Naive thymus-derived CD4-positive, alpha-beta T cell (primary cell): ENCODE measurements around the gene HELZ. TPM values are rescaled to one million over a fixed set of nuclear protein-coding genes. Genes with fewer than 3 reads are reported as not detected.

Source experiments
- ATAC-seq: fragments of 150-1000 bp; cut with Tn5 transposase; 2 replicates; pipeline ENCODE4 v1.10.0; 2021; ENCODE audit warnings: mild to moderate bottlenecking, moderate library complexity
- CTCF ChIA-PET: fragments of 350-600 bp; sonication (Branson Sonifier 250); formaldehyde crosslinking; loops from one replicate; lab custom pipeline; 2021; ENCODE audit warnings: antibody characterized with exemption; lab: Charles Lee
- POLR2A ChIA-PET: fragments of 350-600 bp; sonication (Branson Sonifier 250); formaldehyde crosslinking; loops from one replicate; lab custom pipeline; 2021; ENCODE audit warnings: antibody characterized with exemption, inconsistent platforms; lab: Charles Lee
- DNase-seq, 9 donors: peaks; one replicate each; pipeline versions ENCODE4 v3.0.0 to v3.0.0-alpha.2; 2020 to 2022; ENCODE audit warnings: mixed read lengths in 1 of 9
- H3K27ac ChIP-seq: one replicate; pipeline ENCODE4 v1.7.0; 2013; ENCODE audit warnings: mild to moderate bottlenecking, low read depth, low read length, moderate library complexity
- H3K27me3 ChIP-seq, 2 donors: one replicate each; pipeline ENCODE4 v1.7.0; 2013; ENCODE audit warnings: low read length in 2 of 2, mild to moderate bottlenecking in 2 of 2, moderate library complexity in 2 of 2; ENCODE audit not compliant: control insufficient read depth in 2 of 2, insufficient read depth in 2 of 2
- H3K36me3 ChIP-seq, 3 experiments: 1 replicate in 2 of 3; 2 replicates in 1 of 3; pipeline ENCODE4 v1.7.0; 2013; ENCODE audit warnings: low read length in 3 of 3, mild to moderate bottlenecking in 3 of 3, moderate library complexity in 1 of 3; ENCODE audit not compliant: insufficient read depth in 3 of 3, control insufficient read depth in 2 of 3
- H3K4me1 ChIP-seq, 2 donors: one replicate each; pipeline ENCODE4 v1.7.0; 2013; ENCODE audit warnings: low read length in 2 of 2, mild to moderate bottlenecking in 2 of 2, moderate library complexity in 1 of 2; ENCODE audit not compliant: control insufficient read depth in 2 of 2, insufficient read depth in 2 of 2
- H3K4me3 ChIP-seq: 2 replicates; pipeline ENCODE4 v1.7.0; 2013; ENCODE audit warnings: mild to moderate bottlenecking, low read length
- H3K9me3 ChIP-seq, 3 experiments: 1 replicate in 2 of 3; 2 replicates in 1 of 3; pipeline ENCODE4 v1.7.0; 2013; ENCODE audit warnings: low read length in 3 of 3; ENCODE audit not compliant: control insufficient read depth in 2 of 3
- H3K27ac Mint-ChIP-seq, 9 donors: one replicate each; pipeline ENCODE4 v1.8.0; 2020 to 2022; ENCODE audit warnings: mixed read lengths in 9 of 9, mild to moderate bottlenecking in 8 of 9, moderate library complexity in 5 of 9, inconsistent platforms in 2 of 9
- H3K27me3 Mint-ChIP-seq, 5 donors: one replicate each; pipeline ENCODE4 v1.8.0; 2021 to 2022; ENCODE audit warnings: mixed read lengths in 5 of 5, mild to moderate bottlenecking in 1 of 5
- H3K36me3 Mint-ChIP-seq, 5 donors: one replicate each; pipeline ENCODE4 v1.8.0; 2020 to 2022; ENCODE audit warnings: mixed read lengths in 5 of 5, mild to moderate bottlenecking in 3 of 5, inconsistent platforms in 1 of 5
- H3K4me1 Mint-ChIP-seq, 7 donors: one replicate each; pipeline ENCODE4 v1.8.0; 2020 to 2022; ENCODE audit warnings: mixed read lengths in 7 of 7, mild to moderate bottlenecking in 3 of 7, inconsistent platforms in 1 of 7
- H3K4me3 Mint-ChIP-seq, 10 donors: one replicate each; pipeline ENCODE4 v1.8.0; 2020 to 2022; ENCODE audit warnings: mild to moderate bottlenecking in 10 of 10, mixed read lengths in 10 of 10, moderate library complexity in 6 of 10, inconsistent platforms in 2 of 10
- H3K9me3 Mint-ChIP-seq, 11 donors: one replicate each; pipeline ENCODE4 v1.8.0; 2020 to 2022; ENCODE audit warnings: mixed read lengths in 11 of 11, mild to moderate bottlenecking in 4 of 11, inconsistent platforms in 1 of 11, moderate library complexity in 1 of 11
- intact Hi-C, 2 donors: fragments of 100-400 bp; cut with micrococcal nuclease; formaldehyde crosslinking; loops; one replicate each; pipeline ENCODE4 v1.15.1; 2023
- polyA plus RNA-seq, 2 donors: library from polyadenylated mRNA; unstranded; fragments of 300-500 nt; fragmentation: Illumina TruSeq; gene quantifications; one replicate each; pipeline ENCODE4 v1.2.3, GENCODE V29; 2021
- total RNA-seq, 6 experiments: library from RNA in 5 of 6; stranded (reverse) in 5 of 6; gene quantifications; 1 replicate in 5 of 6; 2 replicates in 1 of 6; pipeline ENCODE4 v1.2.3 and lab custom pipeline; 2021 to 2026

HELZ gene
- total and polyA plus RNA-seq, 7 experiments from 2014 or later, result 44.8 to 114 (median 83.2) TPM

DNA sequence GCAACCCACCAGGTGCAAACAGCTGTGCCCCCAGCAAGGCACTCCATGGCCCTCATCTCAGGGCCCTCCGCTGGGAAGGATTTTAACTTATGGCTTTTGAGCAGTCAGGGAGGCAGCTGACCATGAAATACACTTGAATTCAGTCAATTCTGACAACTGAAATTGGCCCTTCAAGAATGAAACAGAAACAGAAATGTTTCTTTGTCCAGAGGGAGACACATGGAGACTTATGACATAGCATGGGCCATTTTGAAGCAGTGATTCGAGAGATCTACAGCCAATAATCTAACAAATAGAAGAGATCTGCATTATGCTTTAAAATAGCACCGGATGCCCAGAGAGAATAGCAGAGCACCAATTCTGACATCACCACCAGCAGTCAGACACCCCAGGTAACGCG lies 193.2 kb downstream of the HELZ start:
- H3K27me3 Mint-ChIP-seq, result no peaks in the 10 kb centered on the region
- POLR2A ChIA-PET, result no interaction called here
- H3K27ac Mint-ChIP-seq, result no peak overlapping the region
- no peaks in the 10 kb centered on the region for H3K4me1 Mint-ChIP-seq
- H3K4me3 Mint-ChIP-seq, result no peak overlapping the region
- DNase-seq (no peak), ATAC-seq (no peak)
- peaks cover 4 to 13% (median 9%) of the 10 kb centered on the region in 3 experiments for H3K9me3 ChIP-seq
- H3K9me3 Mint-ChIP-seq, result peaks cover 6 to 29% (median 18%) of the 10 kb centered on the region in 11 donors
- CTCF ChIA-PET, result no interaction called here
- no peaks in the 10 kb centered on the region for H3K4me1 ChIP-seq
- H3K27ac ChIP-seq, result no peak overlapping the region
- peaks cover 2 to 11% (median 4%) of the 10 kb centered on the region in 5 donors for H3K36me3 Mint-ChIP-seq
- intact Hi-C loops, result no loop called here
- no peaks in the 10 kb centered on the region for H3K36me3 ChIP-seq
- H3K4me3 ChIP-seq, result no peak overlapping the region
- H3K27me3 ChIP-seq, result no peaks in the 10 kb centered on the region

DNA sequence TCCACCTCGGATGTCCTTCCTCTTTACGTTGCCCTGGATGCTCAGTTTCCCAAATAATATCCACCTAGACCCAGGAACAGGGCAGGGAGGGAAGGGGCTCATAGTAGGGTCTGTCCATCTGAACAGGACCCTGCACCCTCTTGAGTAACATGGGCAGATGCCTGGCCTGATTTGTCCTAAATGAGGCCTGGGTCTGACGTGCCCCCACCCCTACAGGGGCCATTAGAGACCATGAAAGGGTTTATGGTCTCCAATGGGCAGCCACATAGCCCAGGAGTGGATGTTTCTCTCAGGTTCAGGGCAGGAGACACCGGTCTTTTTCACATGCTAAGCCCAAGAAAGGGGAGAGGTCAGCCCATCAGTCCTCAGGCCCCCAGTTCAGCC lies 193.8 kb downstream of the HELZ start:
- Histone ChIP-seq H3K4me1 (no peaks in the 10 kb centered on the region), H3K9me3 (peaks cover 4 to 13% (median 9%) of the 10 kb centered on the region in 3 experiments), H3K36me3 (no peaks in the 10 kb centered on the region), H3K27me3 (no peaks in the 10 kb centered on the region), H3K27ac (no peak overlapping the region), H3K4me3 (no peak overlapping the region)
- intact Hi-C loops, result no loop called here
- Mint-ChIP-seq H3K36me3 (peaks cover 2 to 11% (median 4%) of the 10 kb centered on the region in 5 donors), H3K9me3 (peaks cover 6 to 31% (median 19%) of the 10 kb centered on the region in 11 donors), H3K27me3 (peaks cover 0 to 2% (median 0%) of the 10 kb centered on the region in 5 donors), H3K4me3 (no peak overlapping the region), H3K27ac (no peak overlapping the region), H3K4me1 (no peaks in the 10 kb centered on the region)
- ChIA-PET CTCF (no interaction called here), POLR2A (no interaction called here)
- ATAC-seq (no peak), DNase-seq (no peak)

DNA sequence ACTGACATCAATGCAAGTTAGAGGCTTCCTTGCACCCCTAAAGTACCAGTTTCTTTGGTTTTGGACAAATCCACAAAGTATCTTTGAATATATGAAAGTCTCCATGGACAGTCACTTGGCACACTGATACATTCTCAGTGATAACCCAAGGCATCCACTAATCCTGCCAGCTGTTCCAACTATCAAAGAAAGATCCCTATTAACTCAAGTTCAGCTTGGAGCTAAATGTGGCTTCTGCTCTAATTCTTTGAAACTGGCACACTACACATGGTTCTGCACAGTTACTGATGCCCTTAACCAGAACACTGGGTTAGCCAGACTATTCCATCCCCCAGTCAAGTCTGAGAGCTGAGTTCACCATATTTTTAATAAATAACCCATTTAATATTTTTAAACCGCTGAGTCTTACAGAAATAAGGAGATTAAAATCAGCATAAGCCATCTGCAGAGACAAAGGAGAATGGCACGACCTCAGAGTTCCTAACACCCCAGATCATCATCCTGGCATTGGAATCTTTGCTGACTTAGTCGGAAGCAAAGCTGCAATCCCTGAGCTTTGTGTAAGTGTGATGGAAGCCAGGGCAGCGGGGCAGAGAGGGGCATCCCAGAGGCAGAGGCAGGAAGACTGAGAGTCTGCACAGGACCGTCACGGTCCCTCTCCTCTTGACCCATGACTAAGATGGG lies 194.4 kb downstream of the HELZ start:
- Histone ChIP-seq H3K36me3 (no peaks in the 10 kb centered on the region), H3K27ac (no peak overlapping the region), H3K9me3 (peaks cover 4 to 13% (median 9%) of the 10 kb centered on the region in 3 experiments), H3K27me3 (no peaks in the 10 kb centered on the region), H3K4me3 (no peak overlapping the region), H3K4me1 (no peaks in the 10 kb centered on the region)
- intact Hi-C loops, result no loop called here
- DNase-seq (no peak), ATAC-seq (no peak)
- Mint-ChIP-seq H3K4me1 (no peaks in the 10 kb centered on the region), H3K27ac (no peak overlapping the region), H3K27me3 (peaks cover 0 to 2% (median 0%) of the 10 kb centered on the region in 5 donors), H3K36me3 (peaks cover 2 to 11% (median 4%) of the 10 kb centered on the region in 5 donors), H3K9me3 (peaks cover 6 to 31% (median 19%) of the 10 kb centered on the region in 11 donors), H3K4me3 (no peak overlapping the region)
- ChIA-PET POLR2A (no interaction called here), CTCF (no interaction called here)

DNA sequence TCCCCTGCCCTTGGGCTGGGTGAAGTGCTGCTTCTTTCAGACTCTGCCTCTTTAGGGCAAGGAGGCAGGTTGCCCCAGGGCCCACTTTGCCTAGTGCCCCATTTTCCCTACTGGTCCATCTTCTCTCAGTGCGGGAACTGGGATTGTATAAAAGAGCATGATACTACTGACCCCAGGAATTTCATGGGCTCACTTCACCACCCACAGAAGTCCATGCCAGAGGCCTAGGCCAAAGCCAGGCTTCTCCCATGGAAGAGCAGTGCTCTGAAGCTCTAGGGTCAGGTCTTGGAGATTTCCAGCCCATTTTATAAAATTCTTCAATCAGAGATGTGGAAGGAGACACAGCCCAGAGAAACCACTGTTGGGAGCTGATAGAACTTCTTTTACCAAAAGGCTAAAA lies 194.9 kb downstream of the HELZ start:
- no peak overlapping the region for H3K27ac ChIP-seq
- Mint-ChIP-seq H3K4me1 (no peaks in the 10 kb centered on the region), H3K27ac (no peak overlapping the region), H3K4me3 (no peak overlapping the region), H3K27me3 (peaks cover 0 to 2% (median 0%) of the 10 kb centered on the region in 5 donors), H3K36me3 (peaks cover 2 to 11% (median 4%) of the 10 kb centered on the region in 5 donors), H3K9me3 (peaks cover 6 to 31% (median 19%) of the 10 kb centered on the region in 11 donors)
- H3K4me1 ChIP-seq, result no peaks in the 10 kb centered on the region
- H3K4me3 ChIP-seq, result no peak overlapping the region
- ChIA-PET POLR2A (no interaction called here), CTCF (no interaction called here)
- no peaks in the 10 kb centered on the region for H3K27me3 ChIP-seq
- H3K36me3 ChIP-seq, result no peaks in the 10 kb centered on the region
- peaks cover 4 to 13% (median 9%) of the 10 kb centered on the region in 3 experiments for H3K9me3 ChIP-seq
- DNase-seq, result no peak
- ATAC-seq, result no peak
- intact Hi-C loops, result no loop called here

DNA sequence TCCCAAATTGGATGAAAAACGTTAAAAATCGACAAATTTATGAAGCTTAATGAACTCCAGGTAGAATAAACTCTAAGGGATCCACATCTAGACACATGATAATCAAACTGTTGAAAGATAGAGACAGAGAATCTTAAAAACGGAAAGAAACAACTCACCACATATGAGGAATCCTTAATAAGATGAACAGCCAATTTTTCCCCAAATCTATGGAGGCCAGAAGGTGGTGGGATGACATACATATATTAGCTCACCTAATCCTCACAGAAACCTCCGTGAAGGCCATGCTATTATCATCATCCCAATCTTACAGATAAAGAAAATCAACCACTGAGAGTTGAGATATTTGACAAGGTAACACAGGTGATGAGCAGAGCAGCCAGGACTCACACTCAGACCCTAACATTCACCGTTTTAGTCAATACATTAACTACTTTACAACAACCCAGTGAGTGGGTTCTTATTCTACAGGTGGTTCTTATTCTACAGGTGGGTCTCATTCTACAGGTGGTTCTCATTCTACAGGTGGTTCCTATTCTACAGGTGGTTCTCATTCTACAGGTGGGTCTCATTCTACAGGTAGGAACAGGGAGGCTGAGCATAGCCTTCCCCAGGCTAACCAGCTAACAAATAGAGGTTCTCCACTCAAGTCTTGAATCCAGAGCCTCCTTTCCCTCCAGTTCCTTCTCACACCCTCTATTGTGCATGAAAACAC lies 195.8 kb downstream of the HELZ start:
- no peak overlapping the region for H3K27ac Mint-ChIP-seq
- POLR2A ChIA-PET, result no interaction called here
- H3K27me3 Mint-ChIP-seq, result peaks cover 0 to 2% (median 0%) of the 10 kb centered on the region in 5 donors
- H3K27ac ChIP-seq, result no peak overlapping the region
- no peaks in the 10 kb centered on the region for H3K36me3 ChIP-seq
- no peak for DNase-seq
- H3K9me3 Mint-ChIP-seq, result peaks cover 6 to 31% (median 19%) of the 10 kb centered on the region in 11 donors
- peaks cover 4 to 13% (median 9%) of the 10 kb centered on the region in 3 experiments for H3K9me3 ChIP-seq
- H3K36me3 Mint-ChIP-seq, result peaks cover 0 to 11% (median 4%) of the 10 kb centered on the region in 5 donors
- no peaks in the 10 kb centered on the region for H3K4me1 Mint-ChIP-seq
- CTCF ChIA-PET, result no interaction called here
- no peak overlapping the region for H3K4me3 Mint-ChIP-seq
- no peak for ATAC-seq
- no peak overlapping the region for H3K4me3 ChIP-seq
- intact Hi-C loops, result no loop called here
- H3K4me1 ChIP-seq, result no peaks in the 10 kb centered on the region
- H3K27me3 ChIP-seq, result no peaks in the 10 kb centered on the region

DNA sequence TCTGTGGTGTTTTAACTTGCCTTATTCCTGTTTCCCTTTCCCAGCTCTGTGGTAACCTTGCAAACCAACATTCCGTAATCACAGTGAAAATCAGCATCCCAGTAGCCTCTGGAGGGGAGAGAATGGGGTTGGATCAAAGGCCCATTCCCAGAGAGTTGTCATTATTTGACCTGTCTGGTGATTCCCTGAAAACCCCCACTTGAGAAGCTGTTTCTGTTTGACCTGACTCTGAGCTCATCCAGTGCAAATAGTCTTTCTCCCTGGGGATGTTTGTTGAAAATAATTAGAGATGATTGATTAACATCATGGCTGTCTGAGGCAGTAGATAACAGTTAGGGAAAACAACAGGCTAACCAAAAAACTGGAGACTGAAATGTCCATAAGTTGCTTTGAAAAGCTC lies 197.6 kb downstream of the HELZ start:
- no peaks in the 10 kb centered on the region for H3K4me1 Mint-ChIP-seq
- H3K27me3 Mint-ChIP-seq, result peaks cover 0 to 2% (median 0%) of the 10 kb centered on the region in 5 donors
- H3K36me3 Mint-ChIP-seq, result peaks cover 0 to 11% (median 2%) of the 10 kb centered on the region in 5 donors
- peaks cover 6 to 31% (median 19%) of the 10 kb centered on the region in 11 donors for H3K9me3 Mint-ChIP-seq
- ChIA-PET CTCF (interaction anchor here (0.6 kb wide), 1 partner anchor 1047 kb away, joined by 4 read pairs; no protein-coding TSS in a partner anchor), POLR2A (no interaction called here)
- intact Hi-C loops, result no loop called here
- H3K4me3 ChIP-seq, result no peak overlapping the region
- H3K27me3 ChIP-seq, result no peaks in the 10 kb centered on the region
- no peak for DNase-seq
- H3K36me3 ChIP-seq, result no peaks in the 10 kb centered on the region
- no peak for ATAC-seq
- H3K9me3 ChIP-seq, result peaks cover 4 to 13% (median 9%) of the 10 kb centered on the region in 3 experiments
- H3K27ac ChIP-seq, result no peak overlapping the region
- no peak overlapping the region for H3K4me3 Mint-ChIP-seq
- no peak overlapping the region for H3K27ac Mint-ChIP-seq
- no peaks in the 10 kb centered on the region for H3K4me1 ChIP-seq
